GM12872 (cell line): ENCODE measurements around the gene NBAS.

Experiments
- TF ChIP-seq, protein P1 (sequence below): IDR thresholded peaks from 3 replicates; pipeline ENCODE4 v1.5.1; 2011; ENCODE audit warnings: low read depth, mild to moderate bottlenecking, low read length, moderate library complexity; ENCODE audit not compliant: insufficient read depth

Gene NBAS

GRCh38 chr2:15122915-15123314, 438.2 kb downstream of the NBAS start:
- TF ChIP-seq, protein P1, sequence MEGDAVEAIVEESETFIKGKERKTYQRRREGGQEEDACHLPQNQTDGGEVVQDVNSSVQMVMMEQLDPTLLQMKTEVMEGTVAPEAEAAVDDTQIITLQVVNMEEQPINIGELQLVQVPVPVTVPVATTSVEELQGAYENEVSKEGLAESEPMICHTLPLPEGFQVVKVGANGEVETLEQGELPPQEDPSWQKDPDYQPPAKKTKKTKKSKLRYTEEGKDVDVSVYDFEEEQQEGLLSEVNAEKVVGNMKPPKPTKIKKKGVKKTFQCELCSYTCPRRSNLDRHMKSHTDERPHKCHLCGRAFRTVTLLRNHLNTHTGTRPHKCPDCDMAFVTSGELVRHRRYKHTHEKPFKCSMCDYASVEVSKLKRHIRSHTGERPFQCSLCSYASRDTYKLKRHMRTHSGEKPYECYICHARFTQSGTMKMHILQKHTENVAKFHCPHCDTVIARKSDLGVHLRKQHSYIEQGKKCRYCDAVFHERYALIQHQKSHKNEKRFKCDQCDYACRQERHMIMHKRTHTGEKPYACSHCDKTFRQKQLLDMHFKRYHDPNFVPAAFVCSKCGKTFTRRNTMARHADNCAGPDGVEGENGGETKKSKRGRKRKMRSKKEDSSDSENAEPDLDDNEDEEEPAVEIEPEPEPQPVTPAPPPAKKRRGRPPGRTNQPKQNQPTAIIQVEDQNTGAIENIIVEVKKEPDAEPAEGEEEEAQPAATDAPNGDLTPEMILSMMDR: no peak

GRCh38 chr2:15120631-15121030, 440.5 kb downstream of the NBAS start:
- TF ChIP-seq, protein P1: no peak

DNA sequence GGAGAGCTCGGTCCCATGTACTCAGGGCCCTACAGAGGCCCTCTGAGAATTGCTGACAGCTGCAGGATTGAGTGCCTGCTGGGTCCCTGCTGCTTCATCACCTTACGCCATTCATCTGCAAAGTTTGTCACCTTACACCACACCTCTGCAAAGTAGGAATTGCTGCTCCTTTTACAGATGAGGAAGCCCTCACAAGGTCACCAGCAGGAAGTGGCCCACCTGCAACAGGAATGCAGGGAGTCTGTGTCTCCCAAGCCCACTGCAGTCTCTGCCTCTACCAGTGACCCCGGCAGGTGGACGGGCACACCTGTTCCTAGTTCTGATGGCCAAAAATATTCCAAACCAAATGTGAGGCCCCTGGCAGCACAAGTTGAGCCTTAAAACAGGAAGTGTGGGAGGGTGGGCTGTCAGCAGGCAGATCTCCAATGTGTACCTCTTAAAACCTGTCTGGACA, 441.4 kb downstream of the NBAS start:
- TF ChIP-seq, protein P1: no peak

DNA sequence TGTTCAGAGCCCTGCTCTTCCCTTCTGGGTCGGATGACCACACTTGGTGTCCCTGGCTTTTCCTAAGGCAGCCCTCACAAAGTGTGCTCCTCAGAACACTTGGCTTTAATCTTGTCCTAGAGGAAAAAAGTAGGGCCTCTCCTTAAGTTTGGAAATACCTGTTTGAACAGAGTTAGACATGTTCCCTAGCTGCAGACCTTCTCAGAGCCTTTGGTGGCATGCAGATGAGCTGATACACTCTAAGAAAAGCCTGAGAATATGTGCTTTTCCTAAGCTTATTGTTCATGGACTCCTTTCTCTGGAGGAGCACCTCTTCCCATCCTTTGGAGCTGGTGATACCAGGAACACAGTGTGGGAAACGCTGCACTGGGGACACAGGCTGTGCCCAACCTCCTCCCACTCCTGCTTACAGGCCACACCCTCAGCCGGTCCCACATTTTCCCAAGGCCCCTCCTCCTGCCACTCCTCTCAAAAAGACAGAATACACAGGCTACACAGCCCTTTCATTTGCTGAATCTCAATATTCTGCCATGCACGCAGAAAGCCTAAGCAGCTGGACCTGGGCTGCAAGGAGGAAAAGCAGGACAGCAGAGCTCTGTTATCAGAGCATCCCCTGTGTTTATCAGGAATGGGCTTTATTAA, 443.6 kb downstream of the NBAS start:
- TF ChIP-seq, protein P1: no peak
